ENCODE results near the gene SCD. TPM values are rescaled to one million over a fixed set of nuclear protein-coding genes. Genes with fewer than 3 reads are reported as not detected.

The SCD gene
- total and polyA plus RNA-seq, 9 of the 15 experiments (the other 6 are each of a cell fraction or from before 2014, with no cell fraction given), result 114 to 486 (median 188) TPM

- TF ChIP-seq TBP (optimal IDR thresholded peaks at IDR 0.05; ENCODE audit: low read depth, low read length) (no peak), ZNF24 (IDR thresholded peaks at IDR 0.05) (0 out of 2 replicates have a peak, but pooled peaks have one; percentile 16), ZMIZ1 (IDR thresholded peaks at IDR 0.05; ENCODE audit: low read depth in 2 of 2, low read length in 2 of 2) (0 out of 4 replicates have a peak, but pooled peaks of 1 of the 2 experiments have one; percentile 44), TCF3 (CRISPR knock-in tag; IDR thresholded peaks at IDR 0.05) (peak; percentile 81), NCOA4 (IDR thresholded peaks at IDR 0.05; ENCODE audit: partially characterized antibody) (peak; percentile 70), ERF (CRISPR knock-in tag; IDR thresholded peaks at IDR 0.05) (no peak), MEIS2 (IDR thresholded peaks at IDR 0.05; ENCODE audit: partially characterized antibody) (peak; percentile 26), ESRRA (IDR thresholded peaks at IDR 0.05; ENCODE audit: borderline replicate concordance, low read depth) (peak; percentile 55; the same call in 1 of the 2 replicates), MTA1 (IDR thresholded peaks at IDR 0.05; ENCODE audit: borderline replicate concordance) (peak; percentile 89), NBN (IDR thresholded peaks at IDR 0.05; ENCODE audit: low read depth) (peak; percentile 60; the same call in 1 of the 2 replicates), SFPQ (IDR thresholded peaks at IDR 0.05; ENCODE audit: low read depth, low read length) (no peak), MAZ (CRISPR knock-in tag; conservative IDR thresholded peaks at IDR 0.05 in 1 of 2, IDR thresholded peaks at IDR 0.05 in 1 of 2) (no peak), KDM1A (IDR thresholded peaks at IDR 0.05) (peak; percentile 92 to 94), FIP1L1 (IDR thresholded peaks at IDR 0.05; ENCODE audit: low read depth, low read length, poor library complexity, severe bottlenecking) (no peak), POLR2AphosphoS2 (IDR thresholded peaks at IDR 0.05; ENCODE audit: low read length) (peak; percentile 80; the same call in 1 of the 2 replicates), MEF2D (tag; conservative IDR thresholded peaks at IDR 0.05; ENCODE audit: low read depth) (peak; percentile 83; the same call in 1 of the 2 replicates)
- TF ChIP-seq, protein P1, sequence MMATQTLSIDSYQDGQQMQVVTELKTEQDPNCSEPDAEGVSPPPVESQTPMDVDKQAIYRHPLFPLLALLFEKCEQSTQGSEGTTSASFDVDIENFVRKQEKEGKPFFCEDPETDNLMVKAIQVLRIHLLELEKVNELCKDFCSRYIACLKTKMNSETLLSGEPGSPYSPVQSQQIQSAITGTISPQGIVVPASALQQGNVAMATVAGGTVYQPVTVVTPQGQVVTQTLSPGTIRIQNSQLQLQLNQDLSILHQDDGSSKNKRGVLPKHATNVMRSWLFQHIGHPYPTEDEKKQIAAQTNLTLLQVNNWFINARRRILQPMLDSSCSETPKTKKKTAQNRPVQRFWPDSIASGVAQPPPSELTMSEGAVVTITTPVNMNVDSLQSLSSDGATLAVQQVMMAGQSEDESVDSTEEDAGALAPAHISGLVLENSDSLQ (IDR thresholded peaks at IDR 0.05), result peak; percentile 42
- TF ChIP-seq, protein P2, sequence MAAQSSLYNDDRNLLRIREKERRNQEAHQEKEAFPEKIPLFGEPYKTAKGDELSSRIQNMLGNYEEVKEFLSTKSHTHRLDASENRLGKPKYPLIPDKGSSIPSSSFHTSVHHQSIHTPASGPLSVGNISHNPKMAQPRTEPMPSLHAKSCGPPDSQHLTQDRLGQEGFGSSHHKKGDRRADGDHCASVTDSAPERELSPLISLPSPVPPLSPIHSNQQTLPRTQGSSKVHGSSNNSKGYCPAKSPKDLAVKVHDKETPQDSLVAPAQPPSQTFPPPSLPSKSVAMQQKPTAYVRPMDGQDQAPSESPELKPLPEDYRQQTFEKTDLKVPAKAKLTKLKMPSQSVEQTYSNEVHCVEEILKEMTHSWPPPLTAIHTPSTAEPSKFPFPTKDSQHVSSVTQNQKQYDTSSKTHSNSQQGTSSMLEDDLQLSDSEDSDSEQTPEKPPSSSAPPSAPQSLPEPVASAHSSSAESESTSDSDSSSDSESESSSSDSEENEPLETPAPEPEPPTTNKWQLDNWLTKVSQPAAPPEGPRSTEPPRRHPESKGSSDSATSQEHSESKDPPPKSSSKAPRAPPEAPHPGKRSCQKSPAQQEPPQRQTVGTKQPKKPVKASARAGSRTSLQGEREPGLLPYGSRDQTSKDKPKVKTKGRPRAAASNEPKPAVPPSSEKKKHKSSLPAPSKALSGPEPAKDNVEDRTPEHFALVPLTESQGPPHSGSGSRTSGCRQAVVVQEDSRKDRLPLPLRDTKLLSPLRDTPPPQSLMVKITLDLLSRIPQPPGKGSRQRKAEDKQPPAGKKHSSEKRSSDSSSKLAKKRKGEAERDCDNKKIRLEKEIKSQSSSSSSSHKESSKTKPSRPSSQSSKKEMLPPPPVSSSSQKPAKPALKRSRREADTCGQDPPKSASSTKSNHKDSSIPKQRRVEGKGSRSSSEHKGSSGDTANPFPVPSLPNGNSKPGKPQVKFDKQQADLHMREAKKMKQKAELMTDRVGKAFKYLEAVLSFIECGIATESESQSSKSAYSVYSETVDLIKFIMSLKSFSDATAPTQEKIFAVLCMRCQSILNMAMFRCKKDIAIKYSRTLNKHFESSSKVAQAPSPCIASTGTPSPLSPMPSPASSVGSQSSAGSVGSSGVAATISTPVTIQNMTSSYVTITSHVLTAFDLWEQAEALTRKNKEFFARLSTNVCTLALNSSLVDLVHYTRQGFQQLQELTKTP (IDR thresholded peaks at IDR 0.05; ENCODE audit: low read depth in 1 of 2, partially characterized antibody in 2 of 2), result peak in 1 of 2 experiments; percentile 31
Measured at GRCh38 chr10:100359030-100359432, 12.0 kb downstream of the SCD start (continued).
